ENCODE data around the gene DNAI4. TPM values are rescaled to one million over a fixed set of nuclear protein-coding genes. Genes with fewer than 3 reads are reported as not detected.

The DNAI4 gene
- total and polyA plus RNA-seq, 2 experiments from 2014 or later = 2.9 to 5.9 TPM

DNA sequence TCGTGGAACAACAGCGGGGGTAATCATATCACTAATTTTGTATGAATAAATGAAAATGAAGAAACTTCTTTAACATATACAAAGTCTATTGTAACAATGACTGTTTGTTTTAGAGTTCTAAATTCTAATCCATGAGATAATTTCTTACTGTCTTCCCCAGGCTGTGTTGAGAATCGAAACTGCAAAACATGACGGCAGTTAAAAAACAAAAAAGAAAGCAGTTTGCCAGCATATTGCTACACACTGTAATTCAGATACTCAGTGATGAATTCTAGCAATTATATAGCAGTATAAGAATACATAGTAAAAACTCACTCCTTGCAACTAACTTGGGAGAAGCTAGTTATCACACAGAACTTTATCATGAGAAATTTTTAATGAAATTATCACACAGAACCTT, 145.7 kb downstream of the DNAI4 start:
- Histone ChIP-seq H3K27me3 (no peaks in the 10 kb centered on the region), H3K36me3 (replicated peaks; ENCODE audit: insufficient read depth, low read depth) (no peaks in the 10 kb centered on the region), H3K27ac (no peak overlapping the region), H3K4me1 (ENCODE audit: insufficient read depth) (no peaks in the 10 kb centered on the region), H3K79me2 (no peaks in the 10 kb centered on the region), H3K4me3 (no peak overlapping the region), H2AFZ (no peak overlapping the region), H3K9me2 (replicated peaks; ENCODE audit: insufficient read depth) (no peaks in the 10 kb centered on the region), H3K4me2 (no peak overlapping the region), H4K20me1 (ENCODE audit: insufficient read depth, poor library complexity, severe bottlenecking) (no peaks in the 10 kb centered on the region), H3K9me3 (ENCODE audit: low read depth) (no peaks in the 10 kb centered on the region)
- 84% methylated on average over 4 of the region's 4 CpGs for WGBS (ENCODE audit: low lambda C conversion rate, missing lambda C conversion rate)
- TF ChIP-seq EZH2phosphoT487 (IDR thresholded peaks at IDR 0.05; ENCODE audit: low read depth, severe bottlenecking, unreplicated experiment) = no peak
- no peak for DNase-seq (ENCODE audit: low spot score)

GRCh38 chr1:66778266-66778665, 146.4 kb downstream of the DNAI4 start:
- Histone ChIP-seq H3K4me3 (no peak overlapping the region), H3K9me2 (replicated peaks; ENCODE audit: insufficient read depth) (no peaks in the 10 kb centered on the region), H3K4me2 (no peak overlapping the region), H4K20me1 (ENCODE audit: insufficient read depth, poor library complexity, severe bottlenecking) (no peaks in the 10 kb centered on the region), H3K9me3 (ENCODE audit: low read depth) (no peaks in the 10 kb centered on the region), H3K27ac (no peak overlapping the region), H3K27me3 (no peaks in the 10 kb centered on the region), H3K4me1 (ENCODE audit: insufficient read depth) (no peaks in the 10 kb centered on the region), H2AFZ (no peak overlapping the region), H3K79me2 (no peaks in the 10 kb centered on the region), H3K36me3 (replicated peaks; ENCODE audit: insufficient read depth, low read depth) (no peaks in the 10 kb centered on the region)
- 54% methylated on average over 4 of the region's 4 CpGs for WGBS (ENCODE audit: low lambda C conversion rate, missing lambda C conversion rate)
- TF ChIP-seq EZH2 (IDR thresholded peaks at IDR 0.05; ENCODE audit: borderline replicate concordance) (no peak), EZH2phosphoT487 (IDR thresholded peaks at IDR 0.05; ENCODE audit: low read depth, severe bottlenecking, unreplicated experiment) (no peak)
- TF ChIP-seq, protein P1, sequence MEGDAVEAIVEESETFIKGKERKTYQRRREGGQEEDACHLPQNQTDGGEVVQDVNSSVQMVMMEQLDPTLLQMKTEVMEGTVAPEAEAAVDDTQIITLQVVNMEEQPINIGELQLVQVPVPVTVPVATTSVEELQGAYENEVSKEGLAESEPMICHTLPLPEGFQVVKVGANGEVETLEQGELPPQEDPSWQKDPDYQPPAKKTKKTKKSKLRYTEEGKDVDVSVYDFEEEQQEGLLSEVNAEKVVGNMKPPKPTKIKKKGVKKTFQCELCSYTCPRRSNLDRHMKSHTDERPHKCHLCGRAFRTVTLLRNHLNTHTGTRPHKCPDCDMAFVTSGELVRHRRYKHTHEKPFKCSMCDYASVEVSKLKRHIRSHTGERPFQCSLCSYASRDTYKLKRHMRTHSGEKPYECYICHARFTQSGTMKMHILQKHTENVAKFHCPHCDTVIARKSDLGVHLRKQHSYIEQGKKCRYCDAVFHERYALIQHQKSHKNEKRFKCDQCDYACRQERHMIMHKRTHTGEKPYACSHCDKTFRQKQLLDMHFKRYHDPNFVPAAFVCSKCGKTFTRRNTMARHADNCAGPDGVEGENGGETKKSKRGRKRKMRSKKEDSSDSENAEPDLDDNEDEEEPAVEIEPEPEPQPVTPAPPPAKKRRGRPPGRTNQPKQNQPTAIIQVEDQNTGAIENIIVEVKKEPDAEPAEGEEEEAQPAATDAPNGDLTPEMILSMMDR (IDR thresholded peaks at IDR 0.05; ENCODE audit: poor library complexity) = no peak
- no peak for DNase-seq (ENCODE audit: low spot score)

GRCh38 chr1:66777831-66778230, 146.8 kb downstream of the DNAI4 start:
- Histone ChIP-seq H3K4me1 (ENCODE audit: insufficient read depth) (no peaks in the 10 kb centered on the region), H3K9me2 (replicated peaks; ENCODE audit: insufficient read depth) (no peaks in the 10 kb centered on the region), H3K36me3 (replicated peaks; ENCODE audit: insufficient read depth, low read depth) (no peaks in the 10 kb centered on the region), H3K4me3 (no peak overlapping the region), H3K27me3 (no peaks in the 10 kb centered on the region), H3K4me2 (no peak overlapping the region), H2AFZ (no peak overlapping the region), H3K9me3 (ENCODE audit: low read depth) (no peaks in the 10 kb centered on the region), H4K20me1 (ENCODE audit: insufficient read depth, poor library complexity, severe bottlenecking) (no peaks in the 10 kb centered on the region), H3K79me2 (no peaks in the 10 kb centered on the region), H3K27ac (no peak overlapping the region)
- 68% methylated on average over 3 of the region's 3 CpGs for WGBS (ENCODE audit: low lambda C conversion rate, missing lambda C conversion rate)
- TF ChIP-seq EZH2 (IDR thresholded peaks at IDR 0.05; ENCODE audit: borderline replicate concordance) = no peak
- TF ChIP-seq, protein P1 (IDR thresholded peaks at IDR 0.05; ENCODE audit: poor library complexity) = no peak
- no peak for TF ChIP-seq EZH2phosphoT487 (IDR thresholded peaks at IDR 0.05; ENCODE audit: low read depth, severe bottlenecking, unreplicated experiment)
- DNase-seq (ENCODE audit: low spot score) = no peak

DNA sequence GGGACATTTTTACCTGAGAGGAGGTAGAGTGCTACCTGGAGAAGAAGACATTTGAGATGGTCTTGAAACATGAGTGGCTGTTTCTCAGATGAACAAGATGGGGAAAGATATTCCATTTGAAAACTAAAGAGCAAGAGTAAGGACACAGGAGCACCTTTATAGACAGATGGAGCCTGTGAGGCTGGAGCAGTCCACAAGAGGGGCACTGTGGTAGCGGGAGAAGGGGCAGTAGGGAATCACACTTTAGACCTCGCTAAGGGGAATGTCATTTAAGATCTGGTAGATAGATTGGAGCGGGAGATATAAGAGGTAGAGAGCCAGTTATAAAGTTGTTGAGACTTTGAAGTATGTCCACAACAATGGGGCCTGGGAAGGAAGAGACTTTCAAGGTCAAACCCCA, 149.0 kb downstream of the DNAI4 start:
- no peaks in the 10 kb centered on the region for H3K9me3 ChIP-seq (ENCODE audit: low read depth)
- 90% methylated on average over 3 of the region's 3 CpGs for WGBS (ENCODE audit: low lambda C conversion rate, missing lambda C conversion rate)
- H3K27me3 ChIP-seq = no peaks in the 10 kb centered on the region
- H2AFZ ChIP-seq = no peak overlapping the region
- no peak overlapping the region for H3K4me3 ChIP-seq
- H3K4me2 ChIP-seq = no peak overlapping the region
- no peaks in the 10 kb centered on the region for H3K9me2 ChIP-seq (replicated peaks; ENCODE audit: insufficient read depth)
- DNase-seq (ENCODE audit: low spot score) = no peak
- no peak for TF ChIP-seq EZH2 (IDR thresholded peaks at IDR 0.05; ENCODE audit: borderline replicate concordance)
- TF ChIP-seq, protein P1 (IDR thresholded peaks at IDR 0.05; ENCODE audit: poor library complexity) = no peak
- TF ChIP-seq EZH2phosphoT487 (IDR thresholded peaks at IDR 0.05; ENCODE audit: low read depth, severe bottlenecking, unreplicated experiment) = no peak
- H4K20me1 ChIP-seq (ENCODE audit: insufficient read depth, poor library complexity, severe bottlenecking) = no peaks in the 10 kb centered on the region
- no peaks in the 10 kb centered on the region for H3K36me3 ChIP-seq (replicated peaks; ENCODE audit: insufficient read depth, low read depth)
- no peaks in the 10 kb centered on the region for H3K4me1 ChIP-seq (ENCODE audit: insufficient read depth)
- H3K79me2 ChIP-seq = no peaks in the 10 kb centered on the region
- H3K27ac ChIP-seq = no peak overlapping the region
